GM12892 (cell line): Measurements from ENCODE around the gene NOD1.

Experiments used
- POLR2A ChIP-seq: IDR thresholded peaks from 2 replicates; pipeline ENCODE4 v1.6.1; 2011; ENCODE audit warnings: low read depth, low read length, control low read depth
- POLR2AphosphoS5 ChIP-seq: IDR thresholded peaks from 2 replicates; pipeline ENCODE4 v1.6.1; 2011; ENCODE audit warnings: low read depth, low read length, control low read depth
- TAF1 ChIP-seq: IDR thresholded peaks from 2 replicates; pipeline ENCODE4 v1.6.1; 2011; ENCODE audit warnings: low read depth, mild to moderate bottlenecking, control low read depth, low read length, borderline replicate concordance

DNA sequence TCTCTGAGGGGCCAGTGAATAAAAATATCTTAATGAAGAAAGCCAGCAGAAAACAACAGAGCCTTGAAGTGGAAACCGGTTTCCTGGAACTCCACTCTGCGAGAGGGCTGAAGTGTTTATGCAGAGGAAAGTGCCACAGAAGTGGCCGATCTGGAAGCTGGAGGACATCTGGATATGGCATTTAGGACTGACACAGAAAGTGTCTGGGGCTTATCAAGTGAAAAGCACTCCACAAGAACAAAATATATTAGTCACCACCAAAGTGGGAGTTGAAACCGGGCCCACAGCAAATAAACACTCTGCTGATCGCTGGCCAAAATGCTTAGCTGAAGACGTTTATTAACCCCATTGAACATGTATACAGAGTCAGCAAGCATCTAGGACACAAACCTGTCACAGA is 7.8 kb downstream of the NOD1 start:
- no peak for TF ChIP-seq POLR2AphosphoS5
- TF ChIP-seq TAF1: no peak
- no peak for TF ChIP-seq POLR2A
